ENCODE results near the gene CTU1.

Gene CTU1

DNA sequence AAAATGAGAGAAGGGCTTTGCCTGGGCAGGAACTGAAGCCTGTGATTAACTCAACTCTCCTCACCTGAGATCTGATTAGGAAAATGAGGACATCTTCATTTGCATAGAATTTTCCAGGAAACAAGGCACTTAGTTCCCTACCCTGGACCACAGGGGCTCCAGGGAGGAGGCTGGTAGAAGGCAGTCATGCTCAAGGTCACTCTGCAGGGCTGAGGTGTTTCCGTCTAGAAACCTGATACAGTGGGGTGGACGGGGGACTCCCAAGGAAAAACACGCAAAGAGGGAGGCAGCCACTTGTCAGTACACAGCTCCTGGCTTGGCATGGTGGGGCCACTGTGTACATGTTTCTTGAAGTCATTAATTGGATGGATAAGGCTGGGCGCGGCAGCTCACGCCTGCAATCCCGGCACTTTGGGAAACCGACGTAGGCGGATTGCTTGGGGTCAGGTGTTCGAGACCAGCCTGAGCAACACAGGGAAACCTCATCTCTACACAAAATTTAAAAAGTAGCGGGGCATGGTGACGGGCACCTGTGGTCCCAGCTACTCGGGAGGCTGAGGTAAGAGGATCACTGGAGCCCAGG is 31.5 kb downstream of the CTU1 start:
- FAIRE-seq (no peak), DNase-seq (ENCODE audit: insufficient read length, low spot score) (no peak)
- no peak for TF ChIP-seq POLR2A (IDR thresholded peaks at IDR 0.05; ENCODE audit: low read depth, low read length)

DNA sequence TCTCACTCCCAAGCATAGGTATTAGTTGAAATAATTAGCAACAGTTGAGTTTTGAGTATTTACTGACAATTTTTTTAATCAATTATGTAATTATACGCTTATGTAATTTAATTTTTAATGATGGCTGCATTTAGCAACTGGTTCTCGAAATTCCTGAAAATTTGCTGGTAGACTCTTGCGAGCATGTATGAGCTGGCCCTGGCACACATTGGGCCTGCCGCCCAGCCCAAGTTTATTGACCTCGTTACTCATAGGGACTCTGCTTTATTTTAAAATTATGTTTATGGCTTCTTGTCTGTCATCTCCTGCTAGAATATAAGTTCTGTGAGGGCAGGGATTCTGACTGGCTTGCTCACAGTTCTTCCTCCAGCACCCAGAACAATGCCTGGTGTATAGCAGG is 32.2 kb downstream of the CTU1 start:
- no peak for FAIRE-seq
- TF ChIP-seq POLR2A (IDR thresholded peaks at IDR 0.05; ENCODE audit: low read depth, low read length): no peak
- no peak for DNase-seq (ENCODE audit: insufficient read length, low spot score)

DNA sequence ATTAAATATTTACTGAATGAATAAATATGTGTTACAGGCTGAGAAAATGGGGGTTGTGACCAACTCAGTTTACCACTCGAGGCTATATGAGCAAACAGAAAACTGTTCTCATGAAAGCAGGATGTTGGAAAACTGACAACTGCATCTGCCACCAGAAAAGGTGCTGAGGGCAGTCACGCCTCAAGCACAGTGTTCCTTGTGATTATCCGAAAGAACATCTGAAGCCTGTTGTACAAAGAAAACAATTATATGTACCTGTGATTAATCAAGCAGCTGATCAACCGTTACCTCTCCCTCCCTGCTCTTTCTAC is 37.2 kb downstream of the CTU1 start:
- FAIRE-seq: no peak
- no peak for DNase-seq (ENCODE audit: insufficient read length, low spot score)

DNA sequence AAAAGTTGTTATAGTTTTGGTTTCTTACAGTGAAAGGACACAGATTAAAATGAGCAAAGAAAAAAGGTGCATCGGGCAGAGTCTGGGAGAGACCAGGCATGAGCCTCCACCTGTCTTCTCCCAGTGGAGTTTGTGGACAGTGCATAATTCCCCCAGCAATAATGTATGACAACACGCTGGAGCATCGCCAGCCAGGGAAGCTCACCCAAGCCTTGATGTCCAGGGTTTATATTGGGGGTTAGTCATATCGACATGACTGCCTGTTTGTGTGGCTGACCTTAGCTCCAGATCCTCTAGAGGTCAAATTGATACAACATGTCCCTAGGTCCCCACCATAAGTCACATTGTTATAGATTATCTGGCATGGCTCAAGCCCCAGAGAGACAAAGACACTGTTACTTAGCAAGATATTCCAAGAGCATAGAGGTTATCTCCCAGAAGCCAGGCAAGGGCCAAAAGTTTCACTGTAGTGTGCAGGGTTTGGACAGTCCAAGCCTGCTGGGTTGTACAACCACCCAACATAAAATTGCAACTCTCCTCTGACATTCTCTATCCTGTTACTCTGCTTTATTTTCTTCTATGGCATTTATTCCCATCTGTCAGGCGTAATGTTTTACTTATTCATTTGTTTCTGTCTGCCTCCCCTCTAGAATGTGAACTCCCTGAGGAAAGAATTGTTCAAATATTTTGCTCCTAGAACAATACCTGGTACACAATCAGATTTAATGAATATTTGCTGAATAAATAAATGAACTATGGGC is 37.7 kb downstream of the CTU1 start:
- FAIRE-seq (no peak), DNase-seq (ENCODE audit: insufficient read length, low spot score) (no peak)
- no peak for TF ChIP-seq POLR2A (IDR thresholded peaks at IDR 0.05; ENCODE audit: low read depth, low read length)

More for the DNA sequence above, 37.2 kb downstream of the CTU1 start:
- TF ChIP-seq POLR2A (IDR thresholded peaks at IDR 0.05; ENCODE audit: low read depth, low read length): no peak

- no peak for TF ChIP-seq POLR2A (IDR thresholded peaks at IDR 0.05; ENCODE audit: low read depth, low read length)
- no peak for FAIRE-seq
Measured at GRCh38 chr19:51066393-51067186, 41.6 kb downstream of the CTU1 start.

DNA sequence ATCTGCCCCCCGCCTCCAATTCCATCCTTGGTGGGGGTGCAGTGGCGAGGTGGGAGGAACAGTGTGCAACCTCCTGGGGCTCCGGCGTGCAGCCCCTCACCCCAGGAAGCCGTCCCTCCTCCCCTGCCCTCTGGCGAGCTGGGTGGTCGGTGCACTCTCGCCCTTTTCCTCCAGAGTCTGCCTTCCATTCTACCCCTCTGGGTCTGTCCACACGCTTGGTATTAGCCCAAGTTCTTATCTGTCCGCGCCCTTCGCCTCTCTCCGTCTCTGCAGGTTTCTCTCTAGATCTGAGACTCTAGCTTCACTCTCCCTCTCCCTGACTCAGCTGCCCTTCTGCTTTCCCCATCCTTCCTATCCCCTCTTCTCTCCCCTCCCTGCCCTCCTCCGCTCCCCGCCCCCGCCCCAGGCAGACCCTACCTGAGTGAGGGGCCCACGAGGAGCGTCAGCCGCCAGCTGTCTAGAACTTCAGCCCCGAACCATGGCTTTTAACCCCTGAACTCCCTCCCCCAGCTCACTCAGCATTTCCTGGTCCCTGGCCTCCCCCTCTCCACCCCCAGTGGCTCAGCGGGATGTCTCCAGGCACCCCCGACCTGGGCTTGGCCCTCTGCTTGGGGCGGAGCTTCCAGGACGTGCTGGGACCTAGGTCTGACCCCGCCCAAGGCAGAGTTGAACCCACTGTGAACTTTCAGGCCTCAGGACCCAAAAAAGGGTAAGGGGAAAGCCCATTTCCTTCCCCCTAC is 42.8 kb downstream of the CTU1 start:
- DNase-seq (ENCODE audit: insufficient read length, low spot score) (no peak), FAIRE-seq (no peak)

More at GRCh38 chr19:51066393-51067186, 41.6 kb downstream of the CTU1 start:
- no peak for DNase-seq (ENCODE audit: insufficient read length, low spot score)

DNA sequence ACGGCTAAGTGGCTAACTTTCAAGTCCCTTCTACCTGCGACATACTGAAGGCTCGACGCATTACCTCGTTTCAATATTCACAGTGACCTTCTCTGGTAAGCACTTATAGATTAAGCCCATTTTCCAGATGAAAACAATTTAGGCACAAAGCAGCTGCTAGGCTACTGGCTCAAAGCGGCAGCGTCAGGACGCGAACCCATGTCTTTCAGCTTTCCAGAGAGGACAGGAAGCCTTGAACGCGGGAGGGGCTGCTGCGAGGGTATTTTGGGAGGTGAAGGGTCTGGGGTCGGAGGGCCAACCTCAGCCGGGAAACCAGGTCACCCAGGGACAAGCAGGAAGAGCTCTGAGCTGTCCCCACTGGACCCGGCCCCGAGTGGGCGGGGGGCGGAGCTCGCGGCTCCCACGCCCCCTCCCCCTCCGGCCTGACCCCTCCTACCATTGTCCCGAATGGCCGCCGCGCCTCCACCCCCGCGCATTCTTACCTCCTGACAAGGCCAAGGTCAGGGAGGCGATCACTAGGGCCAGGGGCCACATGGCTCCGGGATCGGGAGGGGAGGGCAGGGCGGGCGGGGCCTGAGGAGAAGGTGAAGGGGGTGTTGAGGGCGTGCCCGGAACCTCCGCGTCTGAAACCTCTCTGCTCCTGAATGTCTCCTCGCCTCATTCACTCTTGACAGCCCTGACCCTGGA is 43.5 kb downstream of the CTU1 start, which contains the start of gene KLK13:
TSS of gene KLK13 (minus strand) at position 559 of the 687 bp plus-strand sequence. CDS start at position 534, 25 bp downstream.
- FAIRE-seq (no peak), DNase-seq (ENCODE audit: insufficient read length, low spot score) (no peak)

More for the DNA sequence above, 42.8 kb downstream of the CTU1 start:
- TF ChIP-seq POLR2A (IDR thresholded peaks at IDR 0.05; ENCODE audit: low read depth, low read length): no peak

DNA sequence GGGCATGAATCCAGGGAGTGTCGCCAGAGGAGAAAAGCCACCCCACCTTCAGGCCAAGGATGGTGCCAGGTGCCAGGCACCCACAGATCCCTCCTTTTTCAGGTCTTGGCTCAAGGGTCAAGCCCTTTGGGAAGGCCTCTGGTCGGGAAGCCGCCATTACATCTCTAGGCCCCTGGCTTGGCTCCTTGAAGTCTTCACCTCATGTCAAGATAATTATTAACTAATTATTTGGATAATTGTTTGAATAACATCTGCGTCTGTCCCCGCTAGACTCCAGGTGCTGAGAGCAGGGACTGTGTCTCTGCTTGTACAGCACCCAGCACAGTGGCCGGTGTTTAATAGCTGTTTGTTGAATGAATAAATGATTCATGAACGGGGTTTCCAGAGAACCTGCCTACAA is 44.5 kb downstream of the CTU1 start:
- no peak for TF ChIP-seq POLR2A (IDR thresholded peaks at IDR 0.05; ENCODE audit: low read depth, low read length)
- DNase-seq (ENCODE audit: insufficient read length, low spot score) (no peak), FAIRE-seq (no peak)

More for the DNA sequence above, 43.5 kb downstream of the CTU1 start, which contains the start of gene KLK13:
- no peak for TF ChIP-seq POLR2A (IDR thresholded peaks at IDR 0.05; ENCODE audit: low read depth, low read length)

DNA sequence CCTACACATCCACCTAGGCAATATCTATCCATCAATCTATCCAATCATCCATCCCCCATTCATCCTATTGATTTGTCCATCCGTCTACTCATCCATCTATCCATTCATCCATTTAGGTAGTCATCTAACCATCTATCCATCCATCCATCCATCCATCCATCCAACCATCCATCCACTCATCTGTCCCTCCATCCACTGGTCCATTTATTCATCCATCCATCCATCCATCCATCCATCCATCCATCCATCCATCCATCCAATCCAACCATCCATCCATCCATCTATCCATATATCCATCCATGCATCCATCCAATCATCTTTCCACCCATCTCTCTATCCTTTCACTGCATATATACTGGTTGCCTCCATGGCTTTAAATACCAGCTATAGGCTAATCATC is 47.2 kb downstream of the CTU1 start:
- no peak for TF ChIP-seq POLR2A (IDR thresholded peaks at IDR 0.05; ENCODE audit: low read depth, low read length)
- no peak for DNase-seq (ENCODE audit: insufficient read length, low spot score)
- FAIRE-seq: no peak

- no peak for TF ChIP-seq POLR2A (IDR thresholded peaks at IDR 0.05; ENCODE audit: low read depth, low read length)
- DNase-seq (ENCODE audit: insufficient read length, low spot score) (no peak), FAIRE-seq (no peak)
Measured at GRCh38 chr19:51060336-51060735, 47.9 kb downstream of the CTU1 start.

DNA sequence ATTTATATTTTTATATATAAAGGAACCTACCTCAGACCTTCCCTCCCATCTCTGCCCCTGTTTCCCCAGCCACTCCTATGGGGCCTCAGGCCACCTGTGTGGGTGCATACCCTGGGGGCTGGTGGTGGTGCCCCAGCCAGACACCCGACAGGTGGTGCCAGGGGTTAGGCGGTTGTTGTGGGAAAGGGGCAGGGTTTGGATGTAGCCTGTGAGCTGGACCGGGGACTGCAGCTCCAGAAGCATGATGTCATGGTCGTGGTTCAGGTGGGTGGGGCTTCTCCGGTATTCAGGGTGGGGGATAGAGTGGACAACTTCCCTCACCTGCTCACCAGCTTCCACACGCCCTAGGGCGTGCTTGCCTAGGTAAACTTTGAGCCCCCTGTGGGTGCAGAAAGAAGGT is 48.5 kb downstream of the CTU1 start:
- no peak for TF ChIP-seq POLR2A (IDR thresholded peaks at IDR 0.05; ENCODE audit: low read depth, low read length)
- FAIRE-seq: no peak
- DNase-seq (ENCODE audit: insufficient read length, low spot score): no peak

DNA sequence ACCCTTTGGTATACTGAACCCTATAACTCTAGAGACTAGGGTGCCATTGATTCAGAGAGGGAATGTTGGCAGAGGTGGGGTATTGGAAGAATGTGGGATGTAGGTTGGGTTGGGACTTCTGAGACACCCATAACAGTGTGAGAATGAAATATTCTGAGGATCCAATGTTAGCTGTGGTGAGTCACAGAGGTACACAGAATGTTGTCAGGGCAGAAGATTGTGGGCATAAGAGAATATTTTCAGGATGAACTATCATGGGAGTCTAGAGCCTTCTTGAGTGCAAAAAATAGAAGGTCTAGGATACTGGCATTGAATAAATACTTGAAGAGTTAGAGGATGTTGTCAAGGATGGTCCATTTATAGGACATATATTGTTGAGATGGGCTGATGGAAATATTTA is 52.3 kb downstream of the CTU1 start:
- no peak for TF ChIP-seq POLR2A (IDR thresholded peaks at IDR 0.05; ENCODE audit: low read depth, low read length)
- FAIRE-seq: no peak
- DNase-seq (ENCODE audit: insufficient read length, low spot score): no peak

Data from H54 (cell line).